GM19452 (cell line): ENCODE data around the gene CDC42EP3.

Experiments used
- ATAC-seq: cut with Tn5 transposase; IDR thresholded peaks from one replicate; pipeline ENCODE4 v1.9.1; 2021; ENCODE audit not compliant: unreplicated experiment

Gene CDC42EP3

DNA sequence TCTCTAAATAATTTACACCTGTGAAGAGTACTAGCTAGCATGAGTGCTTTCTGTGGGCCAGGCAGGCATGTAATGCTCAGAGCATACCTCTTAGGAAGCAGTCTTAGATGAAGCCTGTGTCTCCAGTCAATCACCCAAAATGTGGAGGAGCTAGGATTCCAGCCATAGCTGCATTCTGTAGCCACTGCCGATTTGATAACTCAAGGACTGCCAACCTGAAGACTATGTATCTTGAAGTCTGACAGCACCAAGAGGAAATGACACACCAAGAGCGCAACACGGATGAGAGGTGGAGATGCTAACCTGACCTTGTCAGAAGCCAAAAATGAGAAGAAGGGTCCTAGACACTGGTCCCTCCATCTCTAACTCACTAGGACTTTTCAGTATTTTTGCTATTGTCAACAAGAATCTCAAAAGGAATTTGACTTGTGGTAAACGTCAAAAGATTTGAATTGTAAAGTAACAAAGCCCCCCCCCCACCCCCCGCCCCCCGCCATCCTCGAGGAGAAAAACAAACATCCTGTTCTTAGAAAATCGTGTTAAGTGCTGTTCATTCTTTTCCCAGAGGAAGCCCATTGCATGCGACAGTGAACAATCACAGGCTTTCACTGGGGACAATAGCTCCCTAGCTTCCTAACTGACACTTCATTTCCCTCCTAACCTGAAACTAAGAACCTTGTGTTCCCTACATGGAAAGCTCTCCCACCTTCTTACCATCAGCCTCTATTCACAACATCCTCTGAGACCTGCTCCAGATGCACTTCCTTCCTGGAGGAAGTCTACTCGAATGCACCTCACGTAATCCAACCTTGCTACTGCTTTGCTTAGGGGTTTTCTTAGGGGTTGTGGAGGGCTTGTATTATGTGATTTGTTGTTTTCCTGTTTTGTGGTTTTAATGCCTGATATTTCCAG is 14.7 kb downstream of the CDC42EP3 start:
- ATAC-seq: no peak

- ATAC-seq: peak; percentile 73
Observed at GRCh38 chr2:37654932-37655841, 16.3 kb downstream of the CDC42EP3 start.

- ATAC-seq: no peak
Observed at GRCh38 chr2:37654419-37654818, 17.0 kb downstream of the CDC42EP3 start.

- peak; percentile 46 for ATAC-seq
Observed at GRCh38 chr2:37653805-37654378, 17.6 kb downstream of the CDC42EP3 start.

GRCh38 chr2:37653093-37653492 is 18.3 kb downstream of the CDC42EP3 start:
- ATAC-seq: no peak

DNA sequence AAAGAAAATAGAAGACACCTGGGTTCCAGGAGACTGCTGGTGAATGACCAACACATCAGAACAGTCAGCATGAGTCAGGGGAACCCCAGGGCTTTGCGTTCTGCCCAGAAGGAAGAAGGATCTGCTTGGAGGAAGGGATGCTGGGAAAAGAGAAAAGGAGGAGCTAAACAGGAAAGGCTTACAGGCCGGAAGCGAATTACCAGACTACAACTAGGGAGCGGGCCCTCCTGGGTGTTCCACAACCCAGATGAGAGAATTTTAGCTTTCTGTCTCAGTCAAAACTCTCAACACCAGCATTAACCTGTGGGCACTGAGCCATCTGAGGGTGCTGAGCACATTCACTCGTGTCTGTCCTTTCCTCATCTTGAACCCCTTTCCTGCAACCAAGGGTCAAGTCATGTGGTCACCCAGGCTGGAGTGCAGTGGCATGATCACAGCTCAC is 19.2 kb downstream of the CDC42EP3 start:
- no peak for ATAC-seq

- ATAC-seq: no peak
Observed at GRCh38 chr2:37650548-37651093, 20.8 kb downstream of the CDC42EP3 start.

DNA sequence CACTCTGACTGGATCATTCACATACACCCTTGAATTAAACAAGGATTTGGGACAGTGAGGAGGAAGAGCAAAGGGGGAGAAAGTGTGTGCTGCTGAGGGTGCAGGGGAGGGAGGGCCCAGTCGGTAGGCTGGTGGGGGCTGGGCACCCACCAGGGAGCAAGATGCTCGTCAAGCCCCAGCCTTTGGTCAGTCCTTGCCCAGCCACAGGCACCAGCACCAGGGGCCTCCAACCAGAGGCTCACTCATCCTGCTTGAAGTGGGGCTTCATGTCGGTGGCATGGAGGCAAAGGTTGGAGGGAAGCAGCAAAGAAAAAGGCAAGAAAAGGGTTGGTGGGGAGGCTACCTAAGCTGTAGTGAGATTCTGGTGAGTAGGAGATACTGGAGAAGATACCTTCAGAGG is 21.9 kb downstream of the CDC42EP3 start:
- ATAC-seq: no peak

- ATAC-seq: no peak
Observed at GRCh38 chr2:37648331-37649011, 23.0 kb downstream of the CDC42EP3 start.

GRCh38 chr2:37647971-37648330 is 23.5 kb downstream of the CDC42EP3 start:
- no peak for ATAC-seq

DNA sequence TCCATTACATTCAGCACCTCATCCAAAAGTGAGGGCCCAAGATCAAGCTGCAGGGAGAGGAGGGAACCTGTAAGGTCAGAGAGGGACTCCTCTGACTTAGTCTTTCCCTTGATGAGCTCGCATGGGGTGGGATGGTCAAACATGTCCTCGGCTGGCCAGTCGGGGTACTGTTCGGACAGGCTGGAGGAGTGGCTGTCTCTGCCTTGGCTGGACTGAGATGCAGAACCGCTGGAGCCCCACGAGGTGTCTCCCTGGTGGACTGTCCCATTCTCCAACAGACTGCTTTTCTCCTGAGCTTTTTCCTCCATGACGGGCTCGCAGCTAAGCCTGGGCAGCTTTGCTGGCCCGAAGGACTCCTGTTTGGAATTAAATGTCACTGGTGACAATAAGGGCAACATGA is 25.6 kb downstream of the CDC42EP3 start:
- no peak for ATAC-seq

- no peak for ATAC-seq
Observed at GRCh38 chr2:37645362-37645761, 26.1 kb downstream of the CDC42EP3 start.

DNA sequence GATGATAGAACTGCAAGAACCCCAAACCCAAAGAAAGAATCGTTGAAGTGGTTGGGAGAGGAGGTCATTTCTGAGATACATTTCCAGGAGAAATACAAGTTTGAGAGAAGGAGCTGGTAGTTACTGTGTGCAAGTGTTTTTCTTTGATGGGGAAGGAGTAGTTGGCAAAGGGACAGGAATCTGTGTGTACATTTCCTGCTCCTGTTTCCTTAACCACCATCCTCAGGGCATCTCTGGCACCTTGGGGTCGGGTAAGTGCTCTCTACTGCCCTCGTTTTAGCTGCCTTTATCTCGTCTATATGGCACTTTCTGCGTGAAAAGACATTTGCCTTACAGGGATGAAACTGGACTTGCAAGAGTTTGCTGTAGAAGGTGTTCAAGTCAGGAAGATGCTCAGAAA is 27.3 kb downstream of the CDC42EP3 start:
- ATAC-seq: no peak

- no peak for ATAC-seq
Observed at GRCh38 chr2:37643730-37644078, 27.7 kb downstream of the CDC42EP3 start.

GRCh38 chr2:37642907-37643729 is 28.3 kb downstream of the CDC42EP3 start:
- ATAC-seq: no peak

DNA sequence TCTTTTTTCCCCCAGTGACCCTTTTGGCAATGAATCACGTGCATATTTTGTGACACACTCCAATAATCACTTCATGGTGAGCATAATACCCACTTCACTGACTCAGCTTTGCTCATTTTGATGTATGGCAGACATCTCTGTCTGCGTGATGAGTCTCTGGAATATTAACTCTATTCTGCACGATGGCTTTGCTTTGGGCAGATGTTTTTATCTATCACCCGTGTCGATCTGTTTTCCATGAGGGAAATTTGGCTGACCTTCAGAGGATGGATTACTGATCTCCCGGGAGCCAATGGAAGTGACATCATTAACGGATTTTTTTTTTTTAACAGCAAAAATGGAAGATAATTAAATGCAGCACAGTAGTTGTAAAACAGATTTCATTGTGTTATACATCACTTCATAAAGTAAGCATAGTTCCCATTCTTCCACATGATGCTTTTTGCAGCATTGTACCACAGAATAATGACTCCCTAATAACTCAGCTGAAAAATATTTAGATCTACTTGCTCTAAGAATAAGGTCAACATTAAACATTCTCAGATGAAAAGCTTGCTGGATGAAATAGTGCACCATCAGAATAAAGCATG is 29.8 kb downstream of the CDC42EP3 start:
- ATAC-seq: no peak

GRCh38 chr2:37639631-37640030 is 31.8 kb downstream of the CDC42EP3 start:
- ATAC-seq: no peak

DNA sequence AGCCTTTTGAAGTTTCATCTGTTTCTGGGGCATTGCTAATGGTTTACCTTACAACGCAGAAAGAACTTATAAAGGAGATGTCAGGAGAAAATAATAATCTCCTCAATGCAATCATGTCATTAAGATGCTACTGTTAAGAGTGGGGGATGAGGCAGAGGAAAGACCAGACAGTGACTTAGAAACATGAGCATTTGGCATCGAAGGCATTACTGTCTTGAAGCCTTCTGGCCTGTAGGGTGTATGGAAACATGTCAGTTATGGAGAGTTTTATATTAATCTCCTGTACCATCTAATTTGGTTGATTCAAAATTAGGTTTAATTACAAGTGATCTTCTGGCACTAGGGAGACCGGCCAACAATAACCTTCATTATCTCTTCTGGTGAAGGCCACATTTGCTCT is 32.5 kb downstream of the CDC42EP3 start:
- no peak for ATAC-seq

DNA sequence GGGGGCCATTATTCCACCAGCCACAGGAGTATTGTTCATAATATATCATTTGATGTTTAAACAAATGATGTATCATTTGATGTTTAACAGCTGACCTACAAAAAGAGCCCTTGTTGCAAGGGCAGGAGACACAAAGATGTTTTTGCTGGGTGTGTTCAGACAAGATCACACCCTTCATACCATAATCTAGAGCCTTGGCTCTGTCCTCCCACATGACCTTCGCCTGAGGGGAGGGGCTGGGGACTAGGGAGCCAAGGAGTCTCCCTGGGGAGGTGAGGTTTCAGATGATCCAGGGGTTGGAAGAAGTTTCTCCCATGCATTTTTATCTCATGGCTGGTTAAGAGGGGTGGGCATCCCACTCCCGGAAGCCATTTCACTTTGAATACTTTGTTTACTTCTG is 33.5 kb downstream of the CDC42EP3 start:
- no peak for ATAC-seq
